Kidney (tissue), 14 donors: ENCODE measurements around the gene SH3BP5L. TPM values are rescaled to one million over a fixed set of nuclear protein-coding genes. Genes with fewer than 3 reads are reported as not detected.

Source experiments
- DNase-seq, 5 donors: peaks; one replicate each; pipeline ENCODE4 v3.0.0-alpha.2; 2013 to 2020
- FAIRE-seq: peaks from 2 replicates; lab custom pipeline; 2012; peaks lifted over from hg19 to GRCh38; lab: Jason Lieb, UNC
- H3K27ac ChIP-seq, 2 donors: one replicate each; pipeline ENCODE4 v1.7.0; 2013; ENCODE audit warnings: low read depth in 2 of 2, low read length in 2 of 2, inconsistent platforms in 1 of 2
- H3K27me3 ChIP-seq: one replicate; pipeline ENCODE4 v1.7.1; 2013; ENCODE audit warnings: low read length, inconsistent platforms; ENCODE audit not compliant: control insufficient read depth, insufficient read depth
- H3K36me3 ChIP-seq, 3 donors: one replicate each; pipeline versions ENCODE4 v1.7.0 to v1.7.1; 2013; ENCODE audit warnings: low read length in 3 of 3, control low read depth in 1 of 3, inconsistent platforms in 1 of 3; ENCODE audit not compliant: insufficient read depth in 3 of 3, control insufficient read depth in 2 of 3
- H3K4me1 ChIP-seq, 3 donors: one replicate each; pipeline versions ENCODE4 v1.7.0 to v1.7.1; 2013; ENCODE audit warnings: low read length in 3 of 3, inconsistent platforms in 1 of 3, low read depth in 1 of 3; ENCODE audit not compliant: control insufficient read depth in 2 of 3, insufficient read depth in 2 of 3
- H3K4me3 ChIP-seq, 3 donors: one replicate each; pipeline versions ENCODE4 v1.7.0 to v1.8.1; 2013; ENCODE audit warnings: low read length in 3 of 3, control low read depth in 1 of 3, inconsistent platforms in 1 of 3
- H3K9ac ChIP-seq, 3 donors: one replicate each; pipeline versions ENCODE4 v1.7.0 to v1.7.1; 2013; ENCODE audit warnings: low read length in 3 of 3, control low read depth in 1 of 3, inconsistent platforms in 1 of 3
- H3K9me3 ChIP-seq, 3 donors: one replicate each; pipeline versions ENCODE4 v1.7.0 to v1.7.1; 2013; ENCODE audit warnings: low read length in 3 of 3, control low read depth in 1 of 3, inconsistent platforms in 1 of 3; ENCODE audit not compliant: control insufficient read depth in 2 of 3, insufficient read depth in 1 of 3
- intact Hi-C: fragments of 100-400 bp; cut with DNase I; formaldehyde crosslinking; loops from one replicate; pipeline ENCODE4 v1.11.1; 2022
- microRNA-seq: library from miRNA; unstranded; fragments of <30 nt; microRNA quantifications from one replicate; pipeline ENCODE4 v1.2.0, GENCODE V29; 2020
- polyA plus RNA-seq: library from polyadenylated mRNA; stranded (reverse); fragments of 350-450 nt; fragmentation: Illumina TruSeq; extraction: RNeasy Lipid Tissue Mini Kit (QIAGEN cat#74804); gene quantifications from one replicate; pipeline ENCODE4 v1.2.3, GENCODE V29; 2014; ENCODE audit warnings: low read depth, low replicate concordance; ENCODE audit not compliant: insufficient read depth
- total RNA-seq: library from RNA; stranded (reverse); fragmentation: NEBNext Ultra II Directional; extraction: Animal tissue kit (Norgen Biotek cat#: 25700); gene quantifications from one replicate; pipeline ENCODE4 v1.2.1, GENCODE V29; 2021
- TF ChIP-seq, protein P1 (sequence below): IDR thresholded peaks from 3 replicates; pipeline ENCODE4 v1.5.1; 2012; ENCODE audit warnings: mild to moderate bottlenecking, moderate library complexity, borderline replicate concordance; ENCODE audit not compliant: insufficient read depth; ENCODE audit errors: extremely low read depth
- donor health status: control.
- donor health status: control.
- donor health status: control.
- donor health status: control.
- donor health status: control.
- donor health status: DM: yes; HTN: yes; CAD: no.
- donor health status: Normal renal cell carcinoma (clear cell type).

SH3BP5L gene
- total and polyA plus RNA-seq, 2 donors from 2014 or later: 16.6 to 24.9 TPM

DNA sequence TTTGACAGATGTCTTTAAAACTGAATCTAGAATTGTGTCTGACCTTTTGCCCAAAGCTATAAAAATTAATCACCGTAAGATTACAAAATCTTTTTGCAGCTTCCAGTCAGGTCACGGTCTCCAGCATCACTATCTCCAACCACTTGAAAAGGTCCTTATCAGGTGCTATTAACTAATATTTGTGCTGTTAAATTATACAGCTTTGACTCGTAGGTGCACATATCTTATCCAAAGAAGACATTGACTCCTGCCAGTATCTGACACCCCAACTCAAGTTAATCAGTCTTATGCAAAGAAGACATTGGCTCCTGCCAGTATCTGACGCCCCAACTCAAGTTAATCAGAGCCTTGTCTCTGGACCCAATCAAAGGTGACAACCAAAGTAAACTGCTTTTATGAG is 50.3 kb downstream of the SH3BP5L start:
- Histone ChIP-seq H3K36me3 (no peaks in the 10 kb centered on the region), H3K9ac (no peak overlapping the region), H3K4me3 (no peak overlapping the region), H3K4me1 (peaks cover 0 to 10% (median 0%) of the 10 kb centered on the region in 3 donors), H3K27ac (no peak overlapping the region), H3K9me3 (peaks cover 0 to 3% (median 0%) of the 10 kb centered on the region in 3 donors), H3K27me3 (no peaks in the 10 kb centered on the region)
- intact Hi-C loops: no loop called here
- FAIRE-seq: no peak
- DNase-seq: no peak
- TF ChIP-seq, protein P1, sequence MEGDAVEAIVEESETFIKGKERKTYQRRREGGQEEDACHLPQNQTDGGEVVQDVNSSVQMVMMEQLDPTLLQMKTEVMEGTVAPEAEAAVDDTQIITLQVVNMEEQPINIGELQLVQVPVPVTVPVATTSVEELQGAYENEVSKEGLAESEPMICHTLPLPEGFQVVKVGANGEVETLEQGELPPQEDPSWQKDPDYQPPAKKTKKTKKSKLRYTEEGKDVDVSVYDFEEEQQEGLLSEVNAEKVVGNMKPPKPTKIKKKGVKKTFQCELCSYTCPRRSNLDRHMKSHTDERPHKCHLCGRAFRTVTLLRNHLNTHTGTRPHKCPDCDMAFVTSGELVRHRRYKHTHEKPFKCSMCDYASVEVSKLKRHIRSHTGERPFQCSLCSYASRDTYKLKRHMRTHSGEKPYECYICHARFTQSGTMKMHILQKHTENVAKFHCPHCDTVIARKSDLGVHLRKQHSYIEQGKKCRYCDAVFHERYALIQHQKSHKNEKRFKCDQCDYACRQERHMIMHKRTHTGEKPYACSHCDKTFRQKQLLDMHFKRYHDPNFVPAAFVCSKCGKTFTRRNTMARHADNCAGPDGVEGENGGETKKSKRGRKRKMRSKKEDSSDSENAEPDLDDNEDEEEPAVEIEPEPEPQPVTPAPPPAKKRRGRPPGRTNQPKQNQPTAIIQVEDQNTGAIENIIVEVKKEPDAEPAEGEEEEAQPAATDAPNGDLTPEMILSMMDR: no peak

Small RNAs within 50 kb of the gene (microRNA-seq; reads per million reads assigned to microRNA genes)
- gene MIR3124: not detected

Other genes with a start within 250 kb of the SH3BP5L start
- gene OR2T10, start 228.2 kb downstream of the SH3BP5L start, total RNA-seq: 0.41 TPM
- 1.1 TPM for gene OR2T10, start 228.2 kb downstream of the SH3BP5L start, polyA plus RNA-seq
- gene OR2T11, start 190.8 kb downstream of the SH3BP5L start, total RNA-seq: 0.57 TPM
- gene OR2T11, start 190.8 kb downstream of the SH3BP5L start, polyA plus RNA-seq: not detected
- gene OR2T35, start 180.6 kb downstream of the SH3BP5L start, total RNA-seq: 0.28 TPM
- not detected for gene OR2T35, start 180.6 kb downstream of the SH3BP5L start, polyA plus RNA-seq
- not detected for gene OR2T27, start 170.4 kb downstream of the SH3BP5L start, total RNA-seq
- gene OR2T27, start 170.4 kb downstream of the SH3BP5L start, polyA plus RNA-seq: not detected
- not detected for gene OR14I1, start 123.1 kb downstream of the SH3BP5L start, total RNA-seq
- gene OR14I1, start 123.1 kb downstream of the SH3BP5L start, polyA plus RNA-seq: not detected
- 3.2 TPM for gene LYPD8, start 70.2 kb downstream of the SH3BP5L start, total RNA-seq
- gene LYPD8, start 70.2 kb downstream of the SH3BP5L start, polyA plus RNA-seq: 0.92 TPM
- gene ZNF672, start 12.3 kb upstream of the SH3BP5L start, total RNA-seq: 28.6 TPM
- gene ZNF672, start 12.3 kb upstream of the SH3BP5L start, polyA plus RNA-seq: 25.0 TPM
- 29.6 TPM for gene ZNF692, start 33.2 kb upstream of the SH3BP5L start, total RNA-seq
- gene ZNF692, start 33.2 kb upstream of the SH3BP5L start, polyA plus RNA-seq: 34.4 TPM
- gene PGBD2, start 80.3 kb upstream of the SH3BP5L start, total RNA-seq: 6.9 TPM
- gene PGBD2, start 80.3 kb upstream of the SH3BP5L start, polyA plus RNA-seq: 3.4 TPM